HG03097 (cell line): ENCODE data around the gene RNF175.

Source experiments
- ATAC-seq: cut with Tn5 transposase; IDR thresholded peaks from one replicate; pipeline ENCODE4 v1.9.1; 2021; ENCODE audit not compliant: unreplicated experiment, low FRiP score

Gene RNF175

DNA sequence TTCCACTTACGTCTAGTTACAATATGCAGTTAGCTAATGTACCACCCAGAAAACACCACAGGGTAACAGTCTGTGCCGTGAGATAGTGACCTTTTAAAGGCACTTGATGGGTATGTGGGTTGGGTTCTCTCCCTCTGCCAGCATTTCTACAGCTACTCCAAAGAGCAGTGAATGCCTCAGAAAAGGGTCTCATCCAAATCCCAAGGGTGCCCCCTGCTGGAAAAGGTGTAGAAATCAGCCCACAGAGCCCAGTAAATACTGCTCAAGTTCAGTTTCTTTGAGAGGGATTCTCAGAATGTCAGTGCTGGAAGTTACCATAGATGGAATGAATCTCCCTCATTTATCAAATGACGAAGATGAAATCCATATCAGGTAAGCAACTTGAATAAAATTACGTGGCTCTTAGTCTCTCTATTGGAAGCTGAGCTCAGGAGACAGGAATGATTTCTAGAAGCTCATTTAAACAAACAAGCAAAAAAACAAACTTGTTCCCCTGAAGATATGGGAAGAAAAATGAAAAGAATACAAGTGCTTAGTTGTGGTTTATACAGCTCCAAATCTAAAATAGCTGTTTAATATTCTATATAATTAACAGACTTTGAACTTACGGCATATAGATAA, 9.5 kb downstream of the RNF175 start:
- no peak for ATAC-seq

DNA sequence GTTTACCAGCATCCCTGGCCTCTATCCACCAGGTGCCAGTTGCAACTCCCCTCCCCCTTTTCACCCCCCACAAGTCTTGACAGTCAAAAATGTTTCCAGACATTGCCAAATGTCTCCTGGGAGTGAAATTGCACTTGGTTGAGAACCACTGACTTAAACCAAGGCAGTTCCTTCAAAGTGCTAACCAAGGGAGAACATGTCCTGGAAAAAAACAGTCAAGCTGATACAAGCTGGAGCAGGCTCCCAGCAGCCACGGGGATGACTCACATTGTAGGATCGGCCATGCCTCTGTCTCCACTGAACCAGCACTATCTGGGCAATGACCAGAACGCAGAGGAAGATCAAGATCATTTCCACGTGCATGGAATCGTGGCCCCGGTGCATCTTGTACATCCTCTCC, 11.4 kb downstream of the RNF175 start:
- ATAC-seq: no peak

DNA sequence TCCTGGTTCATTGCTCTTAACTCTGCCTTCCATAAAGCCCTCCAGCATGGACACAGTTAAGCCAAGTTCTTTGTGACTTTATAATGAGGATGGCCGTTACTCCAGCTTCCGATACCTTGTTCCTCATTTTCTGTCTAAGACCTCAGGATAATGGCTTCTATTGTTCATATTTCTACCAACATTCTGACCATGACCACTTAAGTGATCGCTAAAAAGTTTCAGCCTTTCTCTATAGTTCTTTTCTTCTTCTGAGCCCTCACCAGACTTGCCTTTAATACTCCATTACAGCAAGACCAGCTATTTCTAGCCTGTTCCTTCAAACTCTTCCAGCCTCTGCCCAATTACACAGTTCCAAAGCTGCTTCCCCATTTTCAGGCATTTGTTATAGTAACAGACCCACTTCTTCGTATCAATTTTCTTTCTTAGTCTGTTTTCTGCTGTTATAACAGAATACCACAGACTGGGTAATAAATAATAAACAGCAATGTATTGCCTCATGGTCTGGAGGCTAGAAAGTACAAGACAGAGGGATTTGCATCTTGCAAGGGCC, 12.3 kb downstream of the RNF175 start:
- ATAC-seq: no peak

DNA sequence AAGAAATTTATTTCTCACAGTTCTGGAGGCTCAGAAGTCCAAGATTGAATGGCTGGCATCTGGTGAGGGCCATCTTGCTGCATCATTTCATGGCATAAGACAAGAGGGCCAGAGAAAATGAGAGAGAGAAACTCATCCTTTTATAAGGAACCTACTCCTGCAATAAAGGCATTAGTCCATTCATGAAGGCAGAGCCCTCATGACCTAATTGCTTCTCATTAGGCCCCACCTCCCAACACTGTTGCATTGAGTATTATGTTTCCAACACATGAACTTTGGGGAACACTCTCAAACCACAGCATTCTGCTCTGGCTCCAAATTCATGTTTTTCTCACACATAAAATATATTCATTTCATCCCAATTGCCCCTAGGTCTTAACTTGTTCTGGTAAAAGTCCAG, 14.2 kb downstream of the RNF175 start:
- no peak for ATAC-seq

DNA sequence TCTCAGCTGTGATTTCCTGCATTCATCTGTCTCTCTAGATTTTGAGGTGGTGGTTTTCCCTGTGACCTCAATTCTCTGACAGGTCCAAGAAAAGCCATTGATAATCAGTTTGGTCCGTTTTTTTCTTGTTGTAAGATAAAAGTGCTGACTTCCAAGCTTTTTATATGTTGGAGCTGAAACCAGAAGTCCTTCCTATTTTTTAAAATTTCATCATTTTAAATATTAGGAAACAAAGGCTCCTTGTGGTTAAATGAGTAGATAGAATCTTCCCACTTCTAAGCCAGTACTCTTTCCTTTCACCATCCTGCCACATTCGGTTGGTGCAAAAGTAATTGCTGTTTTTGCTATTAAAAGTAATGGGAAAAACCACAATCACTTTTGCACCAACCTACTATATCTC, 18.3 kb downstream of the RNF175 start:
- no peak for ATAC-seq

DNA sequence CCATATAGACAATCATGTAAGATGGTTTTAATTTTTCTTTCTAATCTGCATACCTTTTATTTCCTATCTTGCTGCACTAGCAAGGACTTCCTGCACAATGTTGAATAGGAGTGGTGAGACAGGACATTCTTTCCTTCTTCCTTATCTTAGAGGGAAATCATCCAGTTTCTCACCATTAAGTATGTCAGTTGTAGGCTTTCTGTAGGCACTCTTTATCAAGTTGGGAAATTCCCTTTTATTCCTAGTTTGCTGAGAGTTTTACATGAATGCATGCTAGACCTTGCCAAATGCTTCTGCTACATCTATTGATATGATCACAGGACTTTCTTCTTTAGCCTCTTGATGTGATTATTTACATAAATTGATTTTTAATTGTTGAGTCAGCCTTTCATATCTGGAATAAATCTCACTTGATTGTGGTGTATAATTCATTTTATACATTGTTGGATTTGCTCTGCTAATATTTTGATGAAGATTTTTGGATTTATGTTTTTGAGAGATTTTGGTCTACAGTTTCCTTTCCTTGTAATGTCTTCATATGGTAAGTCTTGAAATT, 23.8 kb downstream of the RNF175 start:
- ATAC-seq: no peak

DNA sequence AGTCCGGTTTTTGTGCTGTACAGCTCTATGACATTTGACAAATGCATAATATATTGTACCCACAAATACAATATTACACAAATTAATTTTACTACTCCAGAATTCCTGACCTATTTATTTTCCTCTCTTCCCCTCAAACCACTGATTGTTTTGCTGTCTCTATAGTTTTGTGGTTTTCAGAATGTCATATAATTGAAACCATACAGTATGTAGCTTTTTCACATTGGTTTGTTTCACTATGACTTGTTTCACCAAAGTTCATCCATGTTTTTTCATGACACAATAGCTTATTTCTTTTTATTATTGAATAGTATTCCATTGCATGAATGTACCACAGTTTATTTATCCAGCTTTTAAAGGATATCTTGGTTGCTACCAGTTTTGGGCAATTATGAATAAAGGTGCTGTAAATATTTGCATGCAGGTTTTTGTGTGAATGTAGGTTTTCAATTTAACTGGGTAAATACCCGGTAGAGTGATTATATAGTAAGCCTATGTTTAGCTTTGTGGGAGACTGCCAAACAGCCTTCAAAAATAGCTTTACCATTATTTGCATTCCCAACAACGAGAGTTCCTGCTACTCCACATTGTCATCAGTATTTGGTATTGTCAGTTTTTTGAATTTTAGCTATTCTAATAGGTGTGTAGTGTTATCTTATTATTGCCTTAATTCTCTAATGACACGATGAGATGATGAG, 25.9 kb downstream of the RNF175 start:
- ATAC-seq: no peak

DNA sequence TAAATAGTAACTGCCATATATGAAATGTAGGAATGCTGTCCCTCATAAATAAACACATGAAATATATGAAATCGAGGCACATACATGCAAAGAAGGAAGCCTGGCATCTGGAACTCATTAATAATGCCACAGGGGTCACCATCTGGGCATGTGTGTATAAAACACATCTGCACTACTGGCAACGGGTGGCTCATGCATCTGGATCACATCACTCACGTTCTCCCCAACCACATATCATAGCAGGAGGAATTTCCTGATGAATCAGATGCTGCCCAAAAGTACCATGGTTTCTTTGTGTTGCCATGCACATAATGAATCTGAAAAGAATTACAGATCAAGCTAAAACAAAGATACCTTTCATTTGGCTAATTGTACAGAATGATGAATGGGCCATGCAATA, 28.6 kb downstream of the RNF175 start:
- ATAC-seq: no peak

DNA sequence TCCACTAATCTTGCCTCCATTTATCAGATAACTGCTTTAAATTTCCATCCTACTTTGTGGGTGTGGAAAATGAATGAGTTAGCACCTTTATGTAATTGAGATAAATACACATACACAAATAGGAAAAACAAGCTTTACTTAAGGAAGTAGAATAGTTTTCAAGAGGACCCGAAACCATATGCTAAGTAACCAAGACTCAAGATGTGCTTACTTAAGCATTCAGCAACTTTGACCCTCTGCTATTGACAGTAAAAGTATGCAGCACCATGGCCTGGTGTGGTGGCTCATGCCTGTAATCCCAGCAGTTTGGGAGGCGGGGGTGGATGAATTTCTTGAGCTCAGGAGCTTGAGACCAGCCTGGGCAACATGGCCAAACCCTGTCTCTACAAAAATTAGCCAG, 29.9 kb downstream of the RNF175 start:
- ATAC-seq: no peak

DNA sequence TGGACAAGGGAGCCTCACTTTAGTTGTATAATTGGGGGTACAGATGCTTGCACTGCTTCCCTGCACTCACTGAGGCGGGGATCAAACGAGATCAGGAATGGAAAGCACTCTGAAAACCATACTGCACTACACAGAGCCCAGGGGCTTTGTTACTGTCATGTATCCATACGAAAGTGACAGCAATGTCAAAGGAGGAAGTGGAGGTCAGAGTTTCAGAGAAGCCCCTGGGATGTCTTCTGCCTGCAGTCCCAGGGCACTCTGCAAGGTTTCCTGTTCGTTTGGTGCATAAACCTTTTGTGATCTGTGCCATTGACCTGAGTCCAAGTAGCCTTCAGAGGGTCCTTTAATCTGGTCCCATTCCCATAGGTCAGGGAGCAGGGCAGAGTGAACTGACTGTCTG, 31.2 kb downstream of the RNF175 start:
- ATAC-seq: no peak

DNA sequence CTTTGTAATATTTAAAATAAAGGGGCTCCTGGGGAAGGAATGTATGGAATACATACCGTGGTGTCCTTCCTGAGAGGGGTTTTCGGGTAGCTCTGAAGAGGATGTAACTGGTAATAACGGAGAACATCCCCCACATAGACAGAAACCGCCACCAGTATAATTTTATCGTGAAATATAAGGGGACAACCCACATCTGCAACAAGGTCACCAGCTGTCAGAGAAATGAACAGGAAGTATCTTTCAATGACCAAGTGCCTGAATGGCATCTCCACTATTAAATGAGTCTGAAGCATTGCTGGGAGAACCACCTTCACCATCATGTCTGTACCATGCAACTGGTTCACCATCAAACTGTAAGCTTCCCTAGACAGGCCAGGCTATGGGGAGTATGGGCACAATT, 31.7 kb downstream of the RNF175 start:
- ATAC-seq: no peak

DNA sequence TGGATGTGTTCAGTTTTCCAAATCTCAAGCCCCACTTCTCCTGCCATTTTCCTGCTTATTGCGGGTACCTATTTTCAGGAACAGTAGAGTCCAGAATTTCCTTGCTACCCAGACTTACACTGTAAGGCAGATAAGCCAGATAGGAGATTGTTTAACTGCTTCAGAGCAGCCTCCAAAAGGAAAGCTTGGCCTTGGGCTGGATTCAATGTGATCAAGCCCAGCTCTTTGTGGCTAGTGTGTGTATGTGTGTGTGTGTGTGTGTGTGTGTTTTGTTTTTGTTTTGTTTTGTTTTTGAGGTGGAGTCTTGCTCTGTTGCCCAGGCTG, 34.0 kb downstream of the RNF175 start:
- ATAC-seq: no peak

DNA sequence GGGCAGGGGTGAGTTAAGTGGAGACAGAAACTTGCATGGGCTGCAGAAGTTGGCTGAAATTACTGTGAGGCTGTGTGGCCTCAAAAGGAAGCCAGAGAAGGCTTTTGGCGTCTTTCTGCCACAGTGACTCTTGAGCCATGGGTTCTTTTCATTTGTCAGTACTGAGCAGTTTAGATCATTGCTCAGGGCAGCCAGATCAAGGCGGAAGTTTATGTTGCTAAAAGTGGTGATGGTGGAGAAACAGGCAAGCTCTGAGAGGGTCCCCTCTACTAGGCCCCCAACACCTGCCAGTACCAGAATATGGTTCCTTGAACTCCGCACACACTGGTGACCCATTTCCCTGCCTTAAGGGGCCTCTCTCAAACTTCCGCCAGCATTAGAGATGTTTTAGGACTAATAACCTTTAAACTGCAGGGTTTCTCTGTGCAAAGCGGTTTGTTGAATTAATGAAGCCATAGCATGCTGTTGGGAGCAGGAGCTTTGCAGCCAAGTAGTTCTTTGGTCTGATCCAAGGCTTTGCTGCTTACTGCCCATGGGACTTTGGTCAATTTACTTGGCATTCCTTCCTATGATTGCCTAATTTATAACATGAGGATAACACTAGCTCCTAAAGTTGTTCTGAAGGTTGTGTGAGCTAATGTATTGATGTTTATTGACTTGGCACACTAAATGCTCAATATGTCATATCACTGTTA, 34.5 kb downstream of the RNF175 start:
- ATAC-seq: no peak

DNA sequence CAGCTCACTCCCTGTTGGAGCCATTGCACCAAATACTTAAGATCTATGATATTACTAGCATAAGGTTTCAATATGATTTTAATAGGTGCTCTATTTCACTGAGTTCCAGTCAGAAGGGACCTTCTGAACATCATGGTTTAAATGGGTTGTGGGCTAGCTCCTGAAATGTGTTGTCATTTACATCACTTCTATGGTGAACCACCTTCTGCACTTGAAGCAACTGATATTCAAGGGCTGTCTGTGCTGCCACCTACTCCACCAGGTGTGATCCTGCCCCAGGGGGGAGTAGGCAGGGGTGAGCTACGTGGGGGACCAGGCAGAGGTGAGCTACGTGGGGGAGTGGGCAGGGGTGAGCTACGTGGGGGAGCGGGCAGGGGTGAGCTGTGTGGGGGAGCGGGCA, 35.2 kb downstream of the RNF175 start:
- ATAC-seq: no peak

DNA sequence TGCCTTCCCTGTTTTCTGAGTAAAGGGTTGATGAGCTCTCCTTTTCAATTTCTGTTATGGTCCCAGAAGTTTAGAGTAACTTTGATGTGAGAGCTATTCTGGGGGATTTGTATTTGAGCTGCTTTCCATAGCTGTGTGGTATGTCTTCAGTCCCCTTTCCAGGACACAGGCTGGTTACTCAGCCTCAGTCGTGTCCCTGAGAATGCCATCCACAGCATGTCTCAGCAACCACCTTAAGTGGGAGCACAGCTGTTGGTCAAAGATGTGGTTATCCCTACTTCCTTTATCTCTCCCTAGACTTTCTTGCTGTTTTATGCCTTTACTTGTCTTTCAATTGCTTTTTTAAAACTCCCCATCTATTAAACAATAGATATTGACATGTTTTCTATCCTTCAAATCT, 37.8 kb downstream of the RNF175 start:
- no peak for ATAC-seq

DNA sequence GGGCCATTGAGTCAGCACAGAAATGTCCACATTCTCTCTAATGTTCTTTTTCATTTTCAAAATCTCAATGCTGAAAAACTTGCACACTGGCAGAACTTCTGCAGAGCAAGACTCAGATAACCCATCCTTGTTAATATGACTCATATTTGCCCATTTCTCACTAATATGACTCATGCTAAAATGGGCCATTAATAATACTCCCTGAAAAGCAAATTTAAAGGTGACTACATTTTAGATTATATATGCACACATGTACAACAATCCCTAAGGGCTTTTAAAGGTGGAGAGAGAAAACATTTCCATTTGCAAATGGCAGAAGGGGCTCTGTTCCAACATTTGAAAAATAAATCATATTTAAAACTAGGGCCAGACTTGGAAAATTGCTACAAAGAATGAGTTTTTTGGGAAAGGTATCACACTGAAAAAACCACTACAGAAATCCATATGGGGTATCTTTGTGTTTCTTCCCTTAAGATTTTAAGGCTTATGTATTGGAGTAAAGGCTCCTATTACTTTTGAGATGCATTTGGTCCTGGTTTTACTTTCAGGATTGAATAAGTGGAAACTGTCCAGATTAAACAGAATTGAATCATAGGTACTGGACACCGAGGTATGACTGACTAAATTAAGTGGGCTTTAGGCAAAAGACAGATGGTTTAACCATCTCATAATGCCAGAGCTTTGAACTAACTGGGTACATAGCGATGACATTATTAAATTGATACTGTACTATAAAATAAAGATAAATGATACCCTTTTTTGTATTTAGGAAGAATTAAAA, 45.8 kb downstream of the RNF175 start:
- ATAC-seq: no peak

DNA sequence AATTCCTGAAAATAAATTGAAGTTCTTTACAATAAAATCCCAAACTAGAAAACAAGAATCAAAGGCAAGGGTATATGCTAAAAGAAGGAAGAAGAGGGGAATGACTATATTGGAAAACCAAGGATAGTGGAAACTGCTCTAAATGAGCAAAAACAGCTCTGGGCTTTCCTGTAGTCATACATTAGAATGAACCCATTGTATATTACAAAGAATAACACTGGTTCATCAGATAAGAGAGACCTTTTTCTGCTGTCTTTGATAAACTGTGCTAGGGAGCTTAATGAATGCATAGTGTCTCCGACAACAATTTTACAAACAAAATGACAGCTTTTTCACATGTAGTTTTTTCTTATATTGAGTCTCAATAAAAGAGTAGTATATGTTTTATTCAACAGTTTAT, 49.1 kb downstream of the RNF175 start:
- no peak for ATAC-seq

DNA sequence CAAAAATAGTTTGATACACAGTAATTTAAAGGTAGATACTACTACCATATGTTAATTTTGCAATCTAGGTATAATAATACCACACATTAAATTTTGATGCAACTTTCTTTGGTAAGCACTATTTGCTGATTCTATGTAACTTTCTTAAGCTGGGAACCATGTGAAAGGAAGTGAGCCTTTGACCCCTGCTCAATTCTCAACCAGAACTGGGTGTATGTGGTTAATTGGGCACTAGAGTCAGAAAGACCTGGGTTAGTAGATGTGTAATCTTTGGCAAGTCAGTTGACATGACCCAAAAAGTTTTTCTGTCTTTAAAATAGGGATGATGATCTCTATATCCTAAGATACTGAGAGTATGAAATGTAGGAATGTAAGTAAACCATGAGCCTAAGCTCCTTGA, 53.3 kb downstream of the RNF175 start:
- no peak for ATAC-seq

DNA sequence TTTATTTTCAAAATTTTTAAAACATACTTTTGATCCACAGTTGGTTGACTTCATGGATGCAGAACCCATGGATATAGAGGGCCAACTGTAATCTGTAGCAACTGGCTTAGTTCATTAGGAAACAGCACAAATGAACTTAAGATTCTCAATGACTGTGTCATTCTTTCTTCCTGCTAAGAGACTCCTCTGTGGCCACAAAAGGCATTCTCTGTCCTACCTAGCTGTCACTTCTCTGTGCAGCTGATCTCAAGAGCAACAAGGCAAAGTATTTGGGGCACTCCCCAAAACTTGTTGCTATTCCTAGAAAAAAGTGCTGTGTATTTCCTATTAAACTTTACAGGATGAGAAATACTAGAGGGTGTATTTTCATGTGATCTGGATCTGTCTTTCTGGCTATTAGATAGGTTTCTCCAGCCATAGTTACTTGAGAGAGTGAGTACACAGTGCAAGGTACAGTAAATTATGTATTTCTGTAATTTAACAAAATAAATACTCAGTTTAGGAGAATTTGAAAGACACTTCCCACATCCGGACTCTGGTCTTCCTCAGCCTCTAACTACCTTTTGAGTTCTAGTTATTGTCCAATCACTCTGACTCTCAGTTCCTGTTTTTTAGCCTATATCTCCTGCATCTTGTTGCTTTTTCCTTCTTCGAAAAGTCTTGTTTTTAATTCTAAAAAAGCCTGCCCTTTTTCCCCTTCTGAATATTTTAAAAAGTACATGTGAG, 53.9 kb downstream of the RNF175 start:
- peak; percentile 66 for ATAC-seq

DNA sequence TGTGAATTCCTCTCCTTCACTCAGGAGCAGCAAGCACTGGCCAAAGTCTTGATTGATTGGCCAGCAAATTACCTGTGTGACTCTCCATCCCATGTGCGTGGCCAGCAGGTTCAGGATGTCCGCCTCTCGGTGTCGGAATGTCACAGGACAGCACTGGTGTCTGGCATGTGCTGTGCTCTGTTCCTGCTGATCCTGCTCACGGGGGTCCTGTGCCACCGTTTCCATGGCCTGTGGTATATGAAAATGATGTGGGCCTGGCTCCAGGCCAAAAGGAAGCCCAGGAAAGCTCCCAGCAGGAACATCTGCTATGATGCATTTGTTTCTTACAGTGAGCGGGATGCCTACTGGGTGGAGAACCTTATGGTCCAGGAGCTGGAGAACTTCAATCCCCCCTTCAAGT, 55.3 kb downstream of the RNF175 start:
- no peak for ATAC-seq
